Vagina (tissue), 2 donors: ENCODE results near the gene NMNAT3.

Experiments
- POLR2A ChIP-seq, 2 donors: fragments of 450-650 bp; IDR thresholded peaks; one replicate each; pipeline ENCODE4 v1.6.1; 2017; ENCODE audit warnings: antibody characterized with exemption in 2 of 2, mild to moderate bottlenecking in 2 of 2, moderate library complexity in 2 of 2
- POLR2AphosphoS5 ChIP-seq, 2 donors: sonication (generic); formaldehyde crosslinking; IDR thresholded peaks; one replicate each; pipeline ENCODE4 v1.9.0; 2017; ENCODE audit warnings: antibody characterized with exemption in 2 of 2, mild to moderate bottlenecking in 2 of 2, low read depth in 1 of 2; ENCODE audit not compliant: insufficient read depth in 1 of 2
- TF ChIP-seq, protein P1 (sequence below), 3 experiments: fragments of 450-650 bp in 2 of 3; fragments of 200-600 bp in 1 of 3; sonication (generic) in 1 of 3; IDR thresholded peaks; one replicate each; pipeline ENCODE4 v1.5.1; 2017 to 2019; ENCODE audit warnings: antibody characterized with exemption in 3 of 3, mild to moderate bottlenecking in 2 of 3, moderate library complexity in 2 of 3

DNA sequence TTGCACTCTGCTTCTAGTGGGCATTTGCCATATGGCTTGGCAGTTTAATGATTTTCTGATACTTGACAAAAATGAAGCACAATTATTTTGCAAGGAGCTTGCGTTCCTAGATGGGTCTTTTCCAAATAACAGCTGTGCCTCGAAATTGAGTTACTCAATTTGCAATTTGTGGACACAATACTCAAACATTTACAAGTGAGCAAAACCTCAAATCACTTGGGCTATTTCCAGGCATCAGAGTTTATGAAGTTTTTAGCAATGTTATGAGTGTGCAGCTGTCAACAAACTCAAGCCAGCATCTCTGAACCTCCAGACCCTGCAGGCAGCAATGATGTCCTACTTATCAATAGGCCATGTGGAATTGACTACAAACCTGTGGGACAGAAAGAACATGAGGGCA is 41.3 kb downstream of the NMNAT3 start:
- TF ChIP-seq, protein P1, sequence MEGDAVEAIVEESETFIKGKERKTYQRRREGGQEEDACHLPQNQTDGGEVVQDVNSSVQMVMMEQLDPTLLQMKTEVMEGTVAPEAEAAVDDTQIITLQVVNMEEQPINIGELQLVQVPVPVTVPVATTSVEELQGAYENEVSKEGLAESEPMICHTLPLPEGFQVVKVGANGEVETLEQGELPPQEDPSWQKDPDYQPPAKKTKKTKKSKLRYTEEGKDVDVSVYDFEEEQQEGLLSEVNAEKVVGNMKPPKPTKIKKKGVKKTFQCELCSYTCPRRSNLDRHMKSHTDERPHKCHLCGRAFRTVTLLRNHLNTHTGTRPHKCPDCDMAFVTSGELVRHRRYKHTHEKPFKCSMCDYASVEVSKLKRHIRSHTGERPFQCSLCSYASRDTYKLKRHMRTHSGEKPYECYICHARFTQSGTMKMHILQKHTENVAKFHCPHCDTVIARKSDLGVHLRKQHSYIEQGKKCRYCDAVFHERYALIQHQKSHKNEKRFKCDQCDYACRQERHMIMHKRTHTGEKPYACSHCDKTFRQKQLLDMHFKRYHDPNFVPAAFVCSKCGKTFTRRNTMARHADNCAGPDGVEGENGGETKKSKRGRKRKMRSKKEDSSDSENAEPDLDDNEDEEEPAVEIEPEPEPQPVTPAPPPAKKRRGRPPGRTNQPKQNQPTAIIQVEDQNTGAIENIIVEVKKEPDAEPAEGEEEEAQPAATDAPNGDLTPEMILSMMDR (IDR thresholded peaks at IDR 0.05): no peak
- TF ChIP-seq POLR2A (IDR thresholded peaks at IDR 0.05): no peak
- TF ChIP-seq POLR2AphosphoS5 (IDR thresholded peaks at IDR 0.05; ENCODE audit: insufficient read depth in 1 of 2, low read depth in 1 of 2): no peak
